CD1c-positive myeloid dendritic cell (primary cell): ENCODE results near the gene AKR1B1.

Source experiments
- DNase-seq: peaks from one replicate; pipeline ENCODE4 v3.0.0-alpha.2; 2016; ENCODE audit errors: extremely low spot score

The AKR1B1 gene

DNA sequence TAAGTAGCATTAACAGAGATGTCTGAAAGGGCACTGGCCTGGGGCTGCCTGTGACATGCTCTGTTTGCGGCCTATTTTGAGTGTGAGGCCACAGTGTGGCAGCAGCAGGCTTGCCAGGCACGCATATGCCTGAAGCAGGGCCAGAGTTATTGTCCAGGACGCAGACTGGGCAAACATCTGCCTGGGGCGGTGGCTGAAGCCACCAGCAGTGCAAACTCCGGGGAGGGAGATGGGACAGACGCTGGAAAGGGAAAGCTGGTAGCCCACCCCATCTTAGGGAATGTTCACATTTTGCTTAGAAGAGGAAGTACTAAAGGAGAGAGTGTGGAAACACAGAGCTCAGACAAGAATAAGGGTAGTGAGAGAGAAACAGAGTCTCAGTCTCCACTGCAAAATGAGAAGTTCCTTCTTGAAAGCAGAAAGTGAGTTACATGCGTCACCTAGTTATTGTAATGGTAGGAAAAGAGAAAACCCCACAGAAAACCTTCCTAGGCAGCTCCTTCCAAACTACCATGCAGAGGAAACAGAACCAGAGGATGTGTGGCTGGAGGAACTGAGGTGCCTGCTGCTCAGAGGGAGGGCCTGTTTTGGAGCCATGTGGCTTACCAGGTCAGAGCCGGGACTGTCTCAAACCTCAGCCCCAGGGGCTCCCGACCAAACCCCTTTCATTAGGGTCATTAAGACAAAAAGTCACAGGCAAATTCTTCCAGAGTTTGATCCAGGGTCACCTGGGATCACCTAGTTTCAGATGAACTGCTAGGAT, 14.5 kb downstream of the AKR1B1 start:
- DNase-seq, result peak; percentile 43

DNA sequence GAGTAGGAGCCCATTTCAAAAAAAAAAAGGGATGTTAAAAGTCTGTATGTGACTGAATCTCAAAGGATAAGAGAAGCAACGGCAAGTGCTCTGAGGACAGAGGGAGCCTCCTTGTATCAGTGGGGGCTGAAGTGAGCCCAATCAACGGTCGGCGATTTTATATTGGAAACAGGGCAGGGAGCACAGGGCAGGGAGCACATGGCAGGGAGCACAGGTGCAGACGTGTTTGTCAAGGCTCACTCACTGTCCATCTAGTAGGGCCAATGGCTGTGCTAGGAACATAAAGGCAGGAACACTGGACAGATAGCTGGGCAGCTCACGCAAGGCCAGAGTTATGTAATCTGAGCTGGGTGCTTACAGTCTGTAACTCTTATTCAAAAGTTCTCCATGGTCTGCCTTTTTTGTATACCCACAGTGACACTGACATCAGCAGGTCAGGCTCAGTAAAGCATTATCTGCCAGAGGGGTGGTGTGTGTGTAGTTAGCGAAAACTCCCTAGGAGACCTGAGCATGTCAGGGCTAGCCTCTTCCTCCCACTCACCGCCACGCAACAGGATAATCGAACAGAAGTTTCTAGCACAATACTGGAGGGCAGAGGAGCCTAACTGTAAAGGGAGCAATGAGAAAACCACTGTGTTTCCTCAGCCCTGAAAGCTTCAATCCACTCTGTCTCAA, 15.4 kb downstream of the AKR1B1 start:
- no peak for DNase-seq

DNA sequence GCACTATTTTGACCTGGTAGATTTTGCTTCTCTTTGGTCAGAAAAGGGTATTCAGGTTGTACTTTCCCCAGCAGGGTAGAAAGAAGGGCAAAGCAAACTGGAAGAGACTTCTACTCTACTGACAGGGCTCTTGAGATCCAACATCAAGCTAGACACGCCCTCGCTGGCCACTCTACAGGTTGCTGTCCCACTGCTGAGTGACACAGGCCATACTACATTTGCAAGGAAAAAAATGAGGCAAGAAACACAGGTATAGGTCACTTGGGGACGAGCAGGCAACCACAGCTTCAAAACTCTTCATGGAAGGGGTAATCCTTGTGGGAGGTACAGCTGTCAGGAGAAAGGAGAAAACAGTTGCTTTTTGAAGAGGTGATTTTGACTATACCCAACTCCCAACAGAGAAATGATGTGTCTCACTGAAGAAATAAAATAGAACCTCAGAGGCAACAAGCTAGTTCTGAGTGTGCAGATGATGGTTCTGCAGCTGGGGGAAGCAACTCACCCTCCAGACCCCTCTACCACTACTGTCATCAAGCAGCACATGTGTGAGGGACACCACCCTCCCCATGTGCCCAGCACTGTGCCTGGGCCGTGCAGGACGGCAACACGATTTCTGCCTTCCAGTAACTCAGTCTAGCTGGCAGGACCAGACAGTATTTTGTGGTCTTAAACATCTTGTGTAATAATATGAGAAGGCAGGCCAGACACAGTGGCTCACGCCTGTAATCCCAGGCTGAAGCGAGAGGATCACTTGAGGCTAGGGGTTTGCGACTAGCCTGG, 16.3 kb downstream of the AKR1B1 start:
- DNase-seq, result no peak

DNA sequence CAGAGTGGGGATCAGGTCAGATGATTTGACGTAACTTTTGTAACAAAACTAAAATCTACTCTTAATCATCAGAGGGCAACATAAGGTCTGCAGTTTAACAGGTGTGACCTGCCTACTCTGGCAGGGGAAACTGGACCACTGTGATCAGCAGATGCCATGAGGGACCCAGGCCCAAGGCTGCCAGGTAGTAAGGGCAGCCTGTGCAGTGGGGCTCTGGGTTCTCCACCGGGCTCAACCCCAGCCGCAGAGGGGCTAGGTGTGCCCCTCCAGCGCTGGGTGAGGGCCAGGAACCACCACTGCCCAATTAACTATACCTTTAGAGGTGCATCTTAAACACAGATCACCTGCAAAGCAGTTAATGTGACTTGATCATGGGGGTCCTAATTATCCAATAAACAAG, 17.6 kb downstream of the AKR1B1 start:
- DNase-seq, result no peak

DNA sequence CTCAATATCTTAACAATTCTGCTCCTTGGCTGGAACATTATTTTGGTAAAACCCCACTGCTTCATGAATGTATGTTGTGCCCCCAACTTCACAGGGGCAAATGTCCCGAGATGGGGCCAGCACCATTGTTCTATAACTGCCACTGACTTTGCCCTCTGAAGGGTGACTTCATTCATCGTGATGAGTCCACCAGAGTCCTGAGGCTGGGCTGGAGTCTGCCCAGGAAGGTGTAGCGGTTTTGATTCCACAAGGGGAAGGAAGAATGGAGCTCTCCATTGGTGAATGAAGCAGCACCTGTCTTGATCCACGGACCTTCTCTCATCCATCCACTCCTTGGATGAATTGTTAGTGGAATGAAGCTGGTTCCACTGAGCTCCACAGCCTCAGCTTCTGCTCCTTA, 18.4 kb downstream of the AKR1B1 start:
- no peak for DNase-seq

DNA sequence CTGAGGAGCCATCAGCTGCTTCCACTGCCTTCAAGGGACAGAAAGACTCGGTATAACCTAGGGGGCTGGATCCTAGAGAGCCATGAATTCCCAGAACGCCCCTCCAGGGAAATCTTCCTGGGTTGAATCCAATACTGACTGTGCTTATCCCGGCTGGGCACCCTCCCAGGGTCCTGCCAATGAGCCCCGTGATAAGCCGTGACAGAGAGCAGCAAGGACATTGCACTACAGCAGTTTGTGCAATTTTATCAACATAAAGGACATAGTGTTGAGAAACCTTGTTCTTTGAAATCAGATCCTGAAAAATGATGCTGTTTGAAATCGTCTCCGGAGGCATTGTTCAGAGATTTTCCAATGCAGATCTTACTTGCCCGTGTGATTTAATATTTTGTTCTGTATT, 18.8 kb downstream of the AKR1B1 start:
- no peak for DNase-seq

DNA sequence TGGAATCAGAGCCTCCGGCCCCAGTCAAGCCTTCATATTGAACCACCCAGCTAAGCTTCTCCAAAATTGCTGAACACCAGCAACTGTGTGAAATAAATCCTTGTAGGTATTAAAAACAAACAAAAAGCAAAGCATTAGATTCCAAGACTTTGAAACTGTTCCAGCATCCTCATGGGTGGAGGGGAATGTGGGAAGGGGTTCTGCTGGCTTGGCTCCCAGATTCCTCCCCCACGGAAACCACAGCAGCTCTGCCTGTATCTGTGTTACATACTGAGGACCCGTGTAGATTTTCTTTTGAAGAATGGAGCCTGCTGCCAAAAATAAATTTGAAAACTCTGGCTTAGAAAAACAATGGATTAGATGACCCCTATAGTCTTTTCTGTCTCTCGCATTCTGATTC, 20.0 kb downstream of the AKR1B1 start:
- DNase-seq, result no peak

DNA sequence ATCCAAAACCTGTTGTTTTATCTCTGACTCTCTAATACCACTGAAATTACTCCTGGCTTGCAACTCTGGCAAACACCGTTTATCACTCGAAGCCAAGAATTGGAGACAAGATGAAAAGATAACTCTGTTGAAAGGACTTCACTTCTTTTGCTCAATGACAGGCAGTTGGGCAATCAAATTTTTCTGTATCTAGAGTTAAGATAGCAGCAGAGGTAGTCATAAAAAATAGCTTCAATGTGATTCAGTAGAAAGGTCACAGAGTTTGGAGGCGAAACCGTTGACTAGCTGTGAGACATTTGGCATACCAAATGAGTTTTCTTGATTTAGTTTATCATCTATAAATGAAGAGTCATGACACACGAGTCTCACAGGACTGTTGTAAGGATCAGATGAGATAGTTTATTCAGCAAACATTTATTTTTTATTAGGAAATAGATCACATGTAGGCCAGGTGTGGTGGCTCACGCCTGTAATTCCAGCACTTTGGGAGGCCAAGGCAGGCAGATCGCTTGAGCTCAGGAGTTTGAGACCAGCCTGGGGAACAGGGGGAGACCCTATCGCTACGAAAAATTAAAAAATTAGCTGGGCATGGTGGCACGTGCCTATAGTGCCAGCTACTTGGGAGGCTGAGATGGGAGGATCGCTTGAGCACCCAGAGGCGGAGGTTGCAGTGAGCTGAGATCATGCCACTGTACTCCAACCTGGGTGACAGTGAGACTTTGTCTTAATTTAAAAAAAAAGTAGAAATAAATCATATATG, 23.6 kb downstream of the AKR1B1 start:
- DNase-seq, result no peak

DNA sequence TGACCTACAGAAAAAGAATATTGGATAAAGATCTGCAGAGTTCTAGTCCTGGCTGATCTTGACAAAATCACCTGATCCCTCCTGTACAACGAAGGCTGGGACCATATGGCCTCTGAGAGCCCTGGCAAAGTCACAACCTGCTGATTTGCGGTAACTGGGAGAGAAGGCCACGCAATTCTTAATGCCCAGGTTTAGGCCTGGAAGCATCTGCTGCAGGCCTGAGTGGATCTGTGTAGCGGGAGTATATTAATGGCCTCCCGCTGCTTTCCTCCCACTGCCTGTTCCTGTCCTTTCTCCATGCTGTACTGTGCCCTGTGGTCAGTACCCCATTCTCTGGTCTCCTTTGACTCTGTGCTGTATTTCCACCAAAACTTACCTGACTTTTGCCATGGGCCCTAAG, 24.2 kb downstream of the AKR1B1 start:
- DNase-seq, result no peak

DNA sequence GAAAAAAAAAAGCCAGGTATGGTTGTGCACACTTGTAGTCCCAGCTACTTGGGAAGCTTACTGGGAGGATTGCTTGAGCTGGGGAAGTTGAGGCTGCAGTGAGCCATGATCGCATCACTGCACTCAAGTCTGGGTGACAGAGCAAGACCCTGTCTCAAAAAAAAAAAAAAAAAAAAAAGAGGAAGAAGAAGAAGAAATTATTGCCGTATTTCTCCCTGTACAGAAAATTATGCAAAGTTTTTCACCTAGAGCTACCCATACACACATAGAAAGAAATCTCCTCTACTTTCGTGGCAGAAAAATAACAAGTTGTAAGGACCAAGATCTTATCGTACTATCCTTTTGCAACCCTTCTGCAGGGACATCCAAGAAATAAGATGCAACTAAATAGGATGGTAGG, 25.5 kb downstream of the AKR1B1 start:
- no peak for DNase-seq

DNA sequence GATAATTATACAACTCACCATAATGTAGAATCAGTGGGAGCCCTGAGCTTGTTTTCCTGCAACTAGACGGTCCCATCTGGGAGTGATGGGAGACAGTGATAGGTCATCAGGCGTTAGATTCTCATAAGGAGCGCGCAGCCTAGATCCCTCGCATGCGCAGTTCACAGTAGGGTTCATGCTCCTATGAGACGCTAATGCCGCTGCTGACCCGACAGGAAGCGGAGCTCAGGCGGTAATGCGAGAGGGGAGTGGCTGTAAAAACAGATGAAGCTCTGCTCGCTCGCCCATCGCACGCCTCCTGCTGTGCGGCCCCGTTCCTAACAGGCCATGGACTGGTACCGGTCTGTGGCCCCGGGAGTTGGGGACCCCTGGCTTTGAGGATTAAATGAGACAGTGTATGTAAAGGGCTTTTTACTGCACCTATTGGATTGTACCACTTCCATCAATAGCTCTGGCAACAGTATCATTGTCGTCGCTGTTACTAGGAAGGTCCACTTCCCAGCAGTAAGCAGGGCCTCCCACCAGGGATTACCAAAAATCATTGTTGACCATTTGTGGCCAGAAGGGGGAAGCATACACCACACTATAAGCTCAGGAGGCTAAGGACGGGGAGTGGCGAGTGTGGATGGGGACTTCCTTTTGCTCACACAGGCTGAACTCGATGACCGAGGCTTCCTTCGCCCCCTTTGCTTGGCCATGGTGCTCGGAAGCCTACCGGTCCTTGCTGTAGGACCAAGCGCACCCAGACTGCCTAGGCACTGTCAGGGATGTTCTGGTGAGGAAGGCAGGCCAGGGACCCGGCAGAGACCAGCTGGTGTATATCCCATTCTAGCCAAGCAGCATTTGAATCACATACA, 26.4 kb downstream of the AKR1B1 start:
- peak; percentile 89 for DNase-seq

DNA sequence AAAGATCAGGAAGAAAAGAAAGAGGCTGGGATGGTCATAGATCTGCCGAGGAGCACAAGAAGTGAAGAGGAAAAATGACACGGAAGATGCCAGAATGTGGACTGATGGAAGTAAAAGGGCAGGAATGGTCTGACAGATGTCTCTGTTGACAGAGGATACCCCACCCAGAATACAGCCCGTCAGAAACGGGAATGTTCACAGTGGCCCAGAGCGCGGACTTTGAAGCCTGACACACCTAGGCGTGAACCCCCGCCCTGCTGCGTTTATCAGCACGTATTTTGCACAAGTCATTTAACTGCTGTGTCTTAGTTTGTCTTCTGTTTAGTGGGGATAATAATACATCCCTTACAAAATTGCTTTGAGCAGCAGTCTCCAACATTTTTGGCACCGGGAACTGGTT, 27.1 kb downstream of the AKR1B1 start:
- DNase-seq, result no peak

DNA sequence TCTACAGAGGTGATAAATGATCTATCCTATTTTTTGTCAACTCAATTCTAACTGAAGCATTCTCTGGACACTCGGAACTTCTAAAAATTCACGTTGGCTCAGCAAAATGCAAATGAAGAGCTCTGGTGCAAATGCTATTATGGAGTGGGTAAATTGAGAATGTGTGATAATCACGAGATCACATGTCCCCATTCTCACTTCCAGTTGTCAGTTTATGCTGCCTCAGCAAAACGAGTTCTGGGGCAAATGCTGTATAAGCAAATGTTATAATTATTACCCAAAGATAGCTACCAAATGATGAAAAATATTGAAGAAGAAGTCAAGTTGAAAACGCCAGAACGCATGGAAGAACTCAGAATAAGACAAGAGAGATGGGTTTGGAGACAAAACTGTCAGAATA, 29.4 kb downstream of the AKR1B1 start:
- no peak for DNase-seq

DNA sequence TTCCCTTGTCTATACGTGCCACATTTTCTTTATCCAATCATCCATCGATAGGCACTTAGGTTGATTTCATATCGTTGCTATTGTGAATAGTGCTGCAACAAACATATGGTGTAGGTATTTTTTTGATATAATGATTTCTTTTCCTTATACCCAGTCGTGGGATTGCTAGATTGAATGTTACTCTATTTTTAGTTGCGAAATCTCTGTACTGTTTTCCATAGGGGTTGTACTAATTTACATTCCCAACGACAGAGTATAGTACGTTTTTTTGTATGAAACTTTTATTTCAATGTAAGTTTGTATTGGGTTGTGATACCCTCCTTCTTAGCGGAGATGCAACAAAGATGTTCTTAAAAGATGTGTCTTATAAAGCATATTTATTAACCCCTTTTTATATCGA, 30.0 kb downstream of the AKR1B1 start:
- no peak for DNase-seq

DNA sequence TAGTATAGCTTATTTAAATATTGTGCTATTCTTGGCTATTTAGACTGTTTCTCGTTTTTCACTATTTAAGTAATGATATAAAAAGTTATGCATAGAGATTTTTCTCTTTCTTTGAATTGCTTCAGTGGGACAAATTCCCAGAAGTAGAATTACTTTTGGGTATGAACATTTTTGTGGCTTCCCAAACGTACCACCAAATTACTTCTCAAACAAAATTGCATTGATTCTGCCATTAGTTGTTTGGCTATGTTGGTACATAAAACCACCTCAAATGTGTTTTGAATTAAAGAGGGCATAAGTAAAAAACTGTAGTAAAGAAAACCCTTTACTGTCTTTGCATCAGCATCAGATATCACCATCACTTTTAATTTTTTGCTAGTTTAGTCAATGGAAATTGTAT, 31.0 kb downstream of the AKR1B1 start:
- DNase-seq, result no peak

DNA sequence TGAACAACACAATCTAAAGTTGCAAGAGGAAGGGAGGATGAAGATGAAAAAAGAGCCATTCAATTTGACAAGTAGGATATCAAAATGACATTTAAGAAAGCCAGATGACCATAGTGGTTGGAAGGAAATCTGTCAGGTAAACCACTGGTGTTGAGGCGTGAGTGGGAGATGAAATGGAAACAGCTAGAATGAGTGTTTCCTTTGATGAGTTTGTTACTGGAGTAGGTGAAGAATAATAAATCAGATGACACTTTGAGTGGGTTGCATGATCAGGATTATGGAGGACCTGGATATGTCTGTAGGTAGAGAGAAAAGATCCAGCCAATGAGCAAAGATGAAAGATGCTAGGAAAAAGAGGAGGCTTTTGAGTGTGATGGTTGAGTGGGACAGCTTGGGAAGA, 33.1 kb downstream of the AKR1B1 start:
- DNase-seq, result no peak

DNA sequence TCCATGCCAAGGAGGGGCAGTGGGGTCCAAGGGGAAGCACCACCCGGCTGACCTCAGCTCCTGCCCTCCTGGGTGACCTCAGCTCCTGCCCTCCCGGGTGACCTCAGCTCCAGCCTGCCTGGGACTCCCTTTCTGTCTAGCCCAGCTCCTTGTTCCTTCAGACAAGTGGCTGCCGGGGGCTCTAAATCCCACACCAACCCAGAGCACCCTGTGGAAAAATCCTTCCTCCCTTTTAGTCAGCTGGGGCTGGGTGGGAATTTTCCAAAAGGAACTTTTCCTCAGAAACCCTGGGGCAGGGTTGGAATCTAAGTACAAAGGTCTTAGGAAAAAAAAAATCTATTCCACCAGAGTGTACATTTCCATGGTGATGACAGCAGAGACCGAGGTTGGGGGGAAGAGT, 36.3 kb downstream of the AKR1B1 start:
- no peak for DNase-seq

DNA sequence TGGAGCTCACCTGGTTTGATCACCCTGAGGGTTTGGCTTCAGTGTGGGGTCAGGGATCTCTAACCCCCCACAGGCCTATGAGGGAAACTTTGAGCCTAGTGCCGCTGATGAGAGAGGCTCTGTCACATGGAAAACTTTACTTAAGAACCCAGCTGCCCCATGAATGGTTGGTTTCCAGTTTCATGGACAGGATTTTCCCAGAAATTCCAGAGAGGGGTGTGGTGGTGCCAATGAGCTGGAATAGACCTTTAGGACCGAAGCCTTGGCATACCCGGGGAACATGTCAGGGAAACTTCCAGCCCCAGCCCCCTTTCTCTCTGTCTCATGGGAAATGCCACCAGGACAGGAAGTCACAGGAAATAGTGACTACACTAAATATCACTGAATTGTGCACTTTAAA, 36.9 kb downstream of the AKR1B1 start:
- no peak for DNase-seq

DNA sequence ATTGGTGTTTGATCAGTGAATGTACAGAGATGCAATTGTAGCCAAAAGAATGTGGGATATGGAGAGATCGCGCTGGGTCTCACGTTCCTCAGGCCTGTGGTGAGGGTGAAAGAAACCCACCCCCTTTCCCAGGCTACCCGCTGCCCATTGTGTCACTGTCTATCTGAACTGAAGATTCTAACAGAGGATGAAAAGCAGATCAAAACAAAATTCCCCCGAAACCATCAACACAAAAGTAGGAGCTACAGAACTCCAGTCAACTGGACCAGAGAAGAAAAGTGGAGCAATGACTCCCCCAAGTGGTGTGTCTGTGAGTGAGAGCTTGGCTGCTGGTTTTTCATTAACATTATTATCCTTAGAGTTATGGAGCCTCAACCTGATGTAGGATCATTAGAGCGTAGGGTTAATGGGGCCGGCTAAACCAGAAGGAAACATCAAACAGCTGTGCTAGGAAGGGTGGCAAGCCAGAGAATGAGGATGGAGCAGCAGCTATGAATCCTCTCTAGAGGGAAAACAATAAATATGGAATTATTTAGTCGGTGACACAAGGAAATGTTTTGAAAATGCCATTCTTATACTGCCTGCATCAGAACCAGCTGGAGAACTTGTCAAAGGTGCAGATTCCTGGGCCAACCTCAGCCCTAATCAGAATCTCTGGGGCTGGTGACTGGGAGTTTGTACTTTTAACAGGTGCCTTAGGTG, 38.3 kb downstream of the AKR1B1 start:
- DNase-seq, result peak; percentile 5

DNA sequence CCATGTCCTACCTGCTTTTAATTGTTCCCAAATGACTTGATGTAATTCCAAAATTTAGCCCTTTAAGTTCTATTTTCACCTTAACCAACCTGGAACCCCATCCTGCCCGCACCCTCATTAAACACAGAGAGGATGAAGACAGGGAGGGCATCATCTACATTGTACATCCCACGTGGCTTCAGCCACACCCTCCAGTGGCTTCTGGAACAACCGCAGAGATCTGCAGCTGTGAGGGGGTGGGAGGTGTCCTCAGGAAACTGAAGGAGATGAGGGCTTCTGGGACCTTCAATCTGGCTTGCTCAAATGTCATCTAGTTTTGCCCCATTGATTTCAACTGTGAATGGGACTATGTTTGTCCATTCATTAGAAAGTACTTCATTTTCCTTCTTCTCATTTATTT, 39.0 kb downstream of the AKR1B1 start:
- no peak for DNase-seq

DNA sequence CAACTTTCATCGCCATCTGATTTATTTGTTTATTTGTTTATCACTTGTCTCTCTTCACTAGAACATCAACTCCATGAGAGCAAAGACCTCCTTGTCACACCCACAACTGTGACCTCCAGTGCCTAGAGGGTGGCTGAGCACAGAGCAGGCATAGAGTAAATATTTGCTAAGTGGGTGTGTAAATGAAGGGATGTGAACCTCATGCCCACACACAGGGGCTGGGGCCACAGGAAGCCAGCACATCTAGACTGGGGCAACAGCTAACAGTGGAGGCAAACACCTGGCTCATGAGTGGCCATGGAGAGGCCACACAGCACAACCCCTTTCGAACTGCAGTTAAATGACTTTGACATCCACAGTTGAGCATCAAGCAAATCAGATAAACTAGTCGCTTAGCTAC, 39.8 kb downstream of the AKR1B1 start:
- no peak for DNase-seq
